SK-N-MC (cell line): ENCODE measurements around the gene HAPSTR1.

Experiments
- EZH2 ChIP-seq: fragments of 200-600 bp; sonication (generic); IDR thresholded peaks from one replicate; pipeline ENCODE4 v1.6.1; 2017; ENCODE audit warnings: antibody characterized with exemption
- FOXP2 ChIP-seq: optimal IDR thresholded peaks from 2 replicates; pipeline ENCODE3; 2011; ENCODE audit warnings: mild to moderate bottlenecking, moderate library complexity; ENCODE audit not compliant: insufficient read depth; ENCODE audit errors: extremely low read length, control extremely low read depth
- POLR2AphosphoS5 ChIP-seq: IDR thresholded peaks from 2 replicates; pipeline ENCODE4 v1.6.1; 2012; ENCODE audit warnings: mild to moderate bottlenecking, low read depth, low read length, borderline replicate concordance

GRCh38 chr16:9116141-9116540 is 24.7 kb downstream of the HAPSTR1 start:
- no peak for TF ChIP-seq EZH2
- no peak for TF ChIP-seq POLR2AphosphoS5
- no peak for TF ChIP-seq FOXP2
